NCI-H1417 treated with DMSO at 0.1 percent for 48 hours (cell line): ENCODE results near the gene SMARCAD1.
"Not testable (repeated sequence)": the region's sequence is repeated elsewhere in the genome, so short reads cannot be mapped to it uniquely, and the experiment has no call there.

Experiments used
- DNase-seq: peaks from one replicate; lab custom pipeline; 2025; lab: John Stamatoyannopoulos, UW

Gene SMARCAD1

GRCh38 chr4:94232519-94232918 is 24.9 kb downstream of the SMARCAD1 start:
- DNase-seq, result no peak

- DNase-seq, result no peak
These were observed 28.2 kb downstream of the SMARCAD1 start for GRCh38 chr4:94235825-94236224.

GRCh38 chr4:94237271-94237670 is 29.6 kb downstream of the SMARCAD1 start:
- no peak for DNase-seq

- no peak for DNase-seq
These were observed 30.5 kb downstream of the SMARCAD1 start for GRCh38 chr4:94238160-94238559.

GRCh38 chr4:94240384-94240783 is 32.7 kb downstream of the SMARCAD1 start:
- DNase-seq, result no peak

- no peak for DNase-seq
These were observed 36.6 kb downstream of the SMARCAD1 start for GRCh38 chr4:94244087-94244828.

GRCh38 chr4:94244829-94245185 is 37.1 kb downstream of the SMARCAD1 start:
- no peak for DNase-seq

- no peak for DNase-seq
These were observed 43.4 kb downstream of the SMARCAD1 start for GRCh38 chr4:94251094-94251493.

GRCh38 chr4:94253036-94253435 is 45.4 kb downstream of the SMARCAD1 start:
- no peak for DNase-seq

GRCh38 chr4:94256144-94256783 is 48.6 kb downstream of the SMARCAD1 start:
- no peak for DNase-seq

- DNase-seq, result no peak
These were observed 49.2 kb downstream of the SMARCAD1 start for GRCh38 chr4:94256828-94257227.

- DNase-seq, result no peak
These were observed 54.7 kb downstream of the SMARCAD1 start for GRCh38 chr4:94262163-94263016.

GRCh38 chr4:94267037-94267436 is 59.4 kb downstream of the SMARCAD1 start:
- DNase-seq, result no peak

GRCh38 chr4:94271248-94271647 is 63.6 kb downstream of the SMARCAD1 start:
- DNase-seq, result no peak

GRCh38 chr4:94274912-94275311 is 67.2 kb downstream of the SMARCAD1 start:
- no peak for DNase-seq

- DNase-seq, result no peak
These were observed 68.5 kb downstream of the SMARCAD1 start for GRCh38 chr4:94276204-94276603.

- no peak for DNase-seq
These were observed 69.9 kb downstream of the SMARCAD1 start for GRCh38 chr4:94277534-94277933.

- DNase-seq, result no peak
These were observed 71.1 kb downstream of the SMARCAD1 start for GRCh38 chr4:94278781-94279180.

GRCh38 chr4:94284889-94285288 is 77.2 kb downstream of the SMARCAD1 start:
- no peak for DNase-seq

GRCh38 chr4:94285666-94286065 is 78.0 kb downstream of the SMARCAD1 start:
- DNase-seq, result no peak

GRCh38 chr4:94290245-94290644 is 82.6 kb downstream of the SMARCAD1 start:
- DNase-seq, result no peak

- DNase-seq, result not testable (repeated sequence)
These were observed 86.3 kb downstream of the SMARCAD1 start for GRCh38 chr4:94293981-94294380.

- DNase-seq, result not testable (repeated sequence)
These were observed 87.8 kb downstream of the SMARCAD1 start for GRCh38 chr4:94295473-94295872.
